HEK293 (cell line): ENCODE results near the gene POLA2.
"Not testable (repeated sequence)": the region's sequence is repeated elsewhere in the genome, so short reads cannot be mapped to it uniquely, and the experiment has no call there.

ENCODE experiments used
- ATF2 ChIP-seq: fragments of 450-650 bp; formaldehyde crosslinking; IDR thresholded peaks from 2 replicates; pipeline ENCODE4 v1.5.1; 2016; ENCODE audit warnings: missing biosample characterization, missing genetic modification characterization, low read depth
- CTCF ChIP-seq: fragments of 450-650 bp; formaldehyde crosslinking; IDR thresholded peaks from 2 replicates; pipeline ENCODE4 v1.5.1; 2016; ENCODE audit warnings: missing biosample characterization, missing genetic modification characterization
- PRDM1 ChIP-seq: fragments of 450-650 bp; formaldehyde crosslinking; IDR thresholded peaks from 2 replicates; pipeline ENCODE4; 2016; ENCODE audit warnings: missing biosample characterization, missing genetic modification characterization
- PRDM4 ChIP-seq: fragments of 450-650 bp; formaldehyde crosslinking; IDR thresholded peaks from 2 replicates; pipeline ENCODE4 v1.5.1; 2017; ENCODE audit warnings: missing biosample characterization, missing genetic modification characterization
- REPIN1 ChIP-seq: fragments of 450-650 bp; formaldehyde crosslinking; IDR thresholded peaks from 2 replicates; pipeline ENCODE4 v1.5.1; 2017; ENCODE audit warnings: missing biosample characterization, missing genetic modification characterization, low read depth
- ZBTB10 ChIP-seq: fragments of 450-650 bp; formaldehyde crosslinking; IDR thresholded peaks from 2 replicates; pipeline ENCODE4 v1.5.1; 2016; ENCODE audit warnings: missing biosample characterization, missing genetic modification characterization
- ZBTB17 ChIP-seq: fragments of 450-650 bp; formaldehyde crosslinking; IDR thresholded peaks from 2 replicates; pipeline ENCODE4 v1.5.1; 2016; ENCODE audit warnings: missing biosample characterization, missing genetic modification characterization
- ZNF157 ChIP-seq: fragments of 450-650 bp; formaldehyde crosslinking; IDR thresholded peaks from 2 replicates; pipeline ENCODE4 v1.5.1; 2016; ENCODE audit warnings: missing biosample characterization, missing genetic modification characterization
- ZNF214 ChIP-seq: fragments of 450-650 bp; formaldehyde crosslinking; IDR thresholded peaks from 2 replicates; pipeline ENCODE4 v1.5.1; 2017; ENCODE audit warnings: missing biosample characterization, mild to moderate bottlenecking, missing genetic modification characterization, borderline replicate concordance
- ZNF239 ChIP-seq: fragments of 450-650 bp; formaldehyde crosslinking; IDR thresholded peaks from 2 replicates; pipeline ENCODE4 v1.5.1; 2016; ENCODE audit warnings: missing biosample characterization, missing genetic modification characterization

GRCh38 chr11:65245046-65245445 is 16.7 kb upstream of the POLA2 start:
- not testable (repeated sequence) for TF ChIP-seq PRDM4 (tag by site-specific recombination); ZBTB17 (tag by site-specific recombination); CTCF (tag by site-specific recombination); ZNF239; PRDM1 (tag by site-specific recombination); ATF2 (tag by site-specific recombination); ZBTB10 (tag by site-specific recombination); REPIN1 (tag by site-specific recombination); ZNF157 (tag by site-specific recombination); ZNF214 (tag by site-specific recombination)
